Mesenchymal stem cell (in vitro differentiated cells and primary cell): Measurements from ENCODE around the gene PDE11A.

Source experiments
- DNase-seq: peaks from one replicate; pipeline ENCODE4 v3.0.0-alpha.2; 2013
- H2AFZ ChIP-seq: one replicate; pipeline ENCODE4 v1.6.1; 2013; ENCODE audit warnings: low read depth, mild to moderate bottlenecking, control low read depth, inconsistent platforms, low read length, moderate library complexity
- H2AK5ac ChIP-seq: 2 replicates; pipeline ENCODE4 v1.6.1; 2013; ENCODE audit warnings: low read length, moderate library complexity, mild to moderate bottlenecking, inconsistent platforms; ENCODE audit not compliant: severe bottlenecking
- H2BK120ac ChIP-seq: one replicate; pipeline ENCODE4 v1.6.1; 2013; ENCODE audit warnings: low read depth, mild to moderate bottlenecking, inconsistent platforms, low read length, moderate library complexity
- H2BK12ac ChIP-seq, 2 experiments: one replicate each; pipeline ENCODE4 v1.6.1; 2013; ENCODE audit warnings: inconsistent platforms in 2 of 2, low read length in 2 of 2, mild to moderate bottlenecking in 2 of 2, moderate library complexity in 2 of 2, control low read depth in 1 of 2
- H2BK15ac ChIP-seq: one replicate; pipeline ENCODE4 v1.6.1; 2013; ENCODE audit warnings: mild to moderate bottlenecking, low read depth, inconsistent platforms; ENCODE audit not compliant: poor library complexity, severe bottlenecking
- H2BK5ac ChIP-seq: 2 replicates; pipeline ENCODE4 v1.6.1; 2013; ENCODE audit warnings: low read depth, mild to moderate bottlenecking, low read length, control low read depth, inconsistent platforms; ENCODE audit not compliant: poor library complexity, severe bottlenecking
- H3K14ac ChIP-seq, 2 experiments: one replicate each; pipeline ENCODE4 v1.6.1; 2013; ENCODE audit warnings: inconsistent platforms in 2 of 2, low read length in 2 of 2, control low read depth in 1 of 2, mild to moderate bottlenecking in 1 of 2, moderate library complexity in 1 of 2
- H3K18ac ChIP-seq, 2 experiments: one replicate each; pipeline ENCODE4 v1.6.1; 2013; ENCODE audit warnings: inconsistent platforms in 2 of 2, low read length in 2 of 2, control low read depth in 1 of 2, low read depth in 1 of 2, mild to moderate bottlenecking in 1 of 2
- H3K23ac ChIP-seq, 2 experiments: one replicate each; pipeline ENCODE4 v1.6.1; 2013; ENCODE audit warnings: inconsistent platforms in 2 of 2, low read length in 2 of 2, mild to moderate bottlenecking in 2 of 2, moderate library complexity in 2 of 2, control low read depth in 1 of 2
- H3K27ac ChIP-seq: 2 replicates; pipeline ENCODE4 v1.5.1; 2013; ENCODE audit warnings: mild to moderate bottlenecking, moderate library complexity, low read length, control low read depth, inconsistent platforms; ENCODE audit not compliant: poor library complexity, severe bottlenecking
- H3K27me3 ChIP-seq, 2 experiments: 2 replicates each; pipeline versions ENCODE4 v1.6.1 to v1.7.0; 2013; ENCODE audit warnings: low read length in 2 of 2, mild to moderate bottlenecking in 2 of 2, moderate library complexity in 2 of 2, control low read depth in 1 of 2, inconsistent platforms in 1 of 2; ENCODE audit not compliant: control insufficient read depth in 1 of 2, insufficient read depth in 1 of 2
- H3K36me3 ChIP-seq, 2 experiments: 2 replicates each; pipeline versions ENCODE4 v1.6.1 to v1.7.0; 2013; ENCODE audit warnings: low read length in 2 of 2, control low read depth in 1 of 2, inconsistent platforms in 1 of 2, low read depth in 1 of 2, mild to moderate bottlenecking in 1 of 2; ENCODE audit not compliant: insufficient read depth in 2 of 2, control insufficient read depth in 1 of 2
- H3K4ac ChIP-seq, 2 experiments: one replicate each; pipeline ENCODE4 v1.6.1; 2013; ENCODE audit warnings: inconsistent platforms in 2 of 2, low read length in 2 of 2, mild to moderate bottlenecking in 2 of 2, moderate library complexity in 2 of 2, control low read depth in 1 of 2, low read depth in 1 of 2
- H3K4me1 ChIP-seq: 2 replicates; pipeline ENCODE4 v1.6.1; 2013; ENCODE audit warnings: low read depth, low read length, control low read depth; ENCODE audit not compliant: control insufficient read depth, insufficient read depth
- H3K4me2 ChIP-seq: 2 replicates; pipeline ENCODE4 v1.6.1; 2013; ENCODE audit warnings: low read length, mild to moderate bottlenecking, inconsistent platforms; ENCODE audit not compliant: poor library complexity, severe bottlenecking
- H3K4me3 ChIP-seq, 2 experiments: 2 replicates each; pipeline versions ENCODE4 v1.5.1 to v1.7.0; 2013; ENCODE audit warnings: low read length in 2 of 2, mild to moderate bottlenecking in 2 of 2, control low read depth in 1 of 2, low read depth in 1 of 2; ENCODE audit not compliant: insufficient read depth in 1 of 2
- H3K79me1 ChIP-seq: replicated peaks from 2 replicates; pipeline ENCODE4 v1.6.1; 2013; ENCODE audit warnings: mild to moderate bottlenecking, control low read depth, low read length, inconsistent platforms; ENCODE audit not compliant: poor library complexity, severe bottlenecking
- H3K9ac ChIP-seq: 2 replicates; pipeline ENCODE4 v1.7.0; 2013; ENCODE audit warnings: mild to moderate bottlenecking, low read length, moderate library complexity
- H3K9me3 ChIP-seq: 2 replicates; pipeline ENCODE4 v1.7.0; 2013; ENCODE audit warnings: mild to moderate bottlenecking, low read length; ENCODE audit not compliant: control insufficient read depth
- H4K8ac ChIP-seq: one replicate; pipeline ENCODE4 v1.6.1; 2013; ENCODE audit warnings: inconsistent platforms, mild to moderate bottlenecking, low read length, moderate library complexity
- H4K91ac ChIP-seq: one replicate; pipeline ENCODE4 v1.6.1; 2013; ENCODE audit warnings: mild to moderate bottlenecking, low read length, inconsistent platforms
- WGBS: methylation state at CpG from one replicate; pipeline ENCODE4 v1.1.7; 2013; ENCODE audit warnings: mixed read lengths; 5-methylcytosine and 5-hydroxymethylcytosine counted together

PDE11A gene

GRCh38 chr2:177939211-177939610 is 133.4 kb downstream of the PDE11A start:
- Histone ChIP-seq H2BK12ac (no peak overlapping the region), H2AFZ (no peak overlapping the region), H2BK5ac (no peak overlapping the region), H2BK15ac (no peak overlapping the region), H3K14ac (no peak overlapping the region), H3K18ac (no peak overlapping the region), H3K4me3 (no peak overlapping the region), H3K23ac (no peak overlapping the region), H3K36me3 (no peaks in the 10 kb centered on the region), H3K4me1 (no peaks in the 10 kb centered on the region), H3K9ac (no peak overlapping the region), H3K4ac (no peak overlapping the region), H3K27ac (no peak overlapping the region), H2AK5ac (no peak overlapping the region), H3K4me2 (no peak overlapping the region), H4K91ac (no peak overlapping the region), H4K8ac (no peak overlapping the region), H3K79me1 (no peaks in the 10 kb centered on the region), H3K27me3 (peaks cover 4% of the 10 kb centered on the region in 2 experiments), H2BK120ac (no peak overlapping the region), H3K9me3 (no peaks in the 10 kb centered on the region)
- no peak for DNase-seq
- WGBS = 91% methylated on average over 1 of the region's 2 CpGs

GRCh38 chr2:177930916-177931315 is 141.7 kb downstream of the PDE11A start:
- Histone ChIP-seq H3K9ac (no peak overlapping the region), H3K9me3 (no peaks in the 10 kb centered on the region), H2BK120ac (no peak overlapping the region), H4K8ac (no peak overlapping the region), H3K27me3 (no peaks in the 10 kb centered on the region), H2BK12ac (no peak overlapping the region), H3K4me2 (no peak overlapping the region), H4K91ac (no peak overlapping the region), H3K4me1 (no peaks in the 10 kb centered on the region), H3K4ac (no peak overlapping the region), H2BK5ac (no peak overlapping the region), H3K27ac (no peak overlapping the region), H2BK15ac (no peak overlapping the region), H2AFZ (no peak overlapping the region), H3K23ac (no peak overlapping the region), H3K14ac (no peak overlapping the region), H3K4me3 (no peak overlapping the region), H2AK5ac (no peak overlapping the region), H3K18ac (no peak overlapping the region), H3K36me3 (no peaks in the 10 kb centered on the region), H3K79me1 (no peaks in the 10 kb centered on the region)
- WGBS = 80% methylated on average over 3 of the region's 4 CpGs
- no peak for DNase-seq

- H3K27ac ChIP-seq = no peak overlapping the region
- no peak overlapping the region for H3K4me2 ChIP-seq
- no peak overlapping the region for H3K23ac ChIP-seq
- H3K9ac ChIP-seq = no peak overlapping the region
- H3K4me3 ChIP-seq = no peak overlapping the region
- H2AFZ ChIP-seq = no peak overlapping the region
- no peak overlapping the region for H2BK15ac ChIP-seq
- WGBS = no CpG with 5 or more reads among the region's 2 CpGs
- H3K4ac ChIP-seq = no peak overlapping the region
- H3K14ac ChIP-seq = no peak overlapping the region
- no peaks in the 10 kb centered on the region for H3K79me1 ChIP-seq
- no peaks in the 10 kb centered on the region for H3K36me3 ChIP-seq
- no peak overlapping the region for H2BK5ac ChIP-seq
- no peaks in the 10 kb centered on the region for H3K27me3 ChIP-seq
- no peaks in the 10 kb centered on the region for H3K4me1 ChIP-seq
- no peak overlapping the region for H3K18ac ChIP-seq
- DNase-seq = no peak
- H4K91ac ChIP-seq = no peak overlapping the region
- H2AK5ac ChIP-seq = no peak overlapping the region
- H2BK12ac ChIP-seq = no peak overlapping the region
- no peak overlapping the region for H4K8ac ChIP-seq
- H3K9me3 ChIP-seq = no peaks in the 10 kb centered on the region
- no peak overlapping the region for H2BK120ac ChIP-seq
Measured at GRCh38 chr2:177929662-177930522, 142.7 kb downstream of the PDE11A start.

GRCh38 chr2:177923323-177923722 is 149.3 kb downstream of the PDE11A start:
- Histone ChIP-seq H3K18ac (no peak overlapping the region), H2BK12ac (no peak overlapping the region), H3K4me1 (no peaks in the 10 kb centered on the region), H3K23ac (no peak overlapping the region), H2BK5ac (no peak overlapping the region), H4K91ac (no peak overlapping the region), H3K9me3 (no peaks in the 10 kb centered on the region), H2AK5ac (no peak overlapping the region), H3K9ac (no peak overlapping the region), H3K14ac (no peak overlapping the region), H3K36me3 (no peaks in the 10 kb centered on the region), H2BK120ac (no peak overlapping the region), H4K8ac (no peak overlapping the region), H3K79me1 (no peaks in the 10 kb centered on the region), H2AFZ (no peak overlapping the region), H3K27me3 (no peaks in the 10 kb centered on the region), H3K4me3 (no peak overlapping the region), H3K4me2 (no peak overlapping the region), H3K4ac (no peak overlapping the region), H3K27ac (no peak overlapping the region), H2BK15ac (no peak overlapping the region)
- no peak for DNase-seq
- 75% methylated on average over 2 of the region's 2 CpGs for WGBS
